ENCODE measurements around the gene LEMD1.
"Not testable (repeated sequence)": the region's sequence is repeated elsewhere in the genome, so short reads cannot be mapped to it uniquely, and the experiment has no call there.

Gene LEMD1

GRCh38 chr1:205446828-205447227 lies 25.0 kb upstream of the LEMD1 start:
- DNase-seq, result no peak

- no peak for DNase-seq
Observed at GRCh38 chr1:205445646-205445935, 23.7 kb upstream of the LEMD1 start.

- peak in 10 of 14 donors; percentile 26 to 98 (median 64) for DNase-seq
Observed at GRCh38 chr1:205444931-205445645, 23.2 kb upstream of the LEMD1 start.

GRCh38 chr1:205444300-205444930 lies 22.6 kb upstream of the LEMD1 start:
- no peak for DNase-seq

- peak in 1 of 14 donors; percentile 72 for DNase-seq
Observed at GRCh38 chr1:205443585-205444299, 21.9 kb upstream of the LEMD1 start.

- DNase-seq, result no peak
Observed at GRCh38 chr1:205442051-205442725, 20.3 kb upstream of the LEMD1 start.

- no peak for DNase-seq
Observed at GRCh38 chr1:205441716-205442050, 19.8 kb upstream of the LEMD1 start.

- DNase-seq, result no peak
Observed at GRCh38 chr1:205441318-205441633, 19.4 kb upstream of the LEMD1 start.

- peak in 7 of 14 donors; percentile 13 to 87 (median 31) for DNase-seq
Observed at GRCh38 chr1:205440476-205441317, 18.8 kb upstream of the LEMD1 start.

GRCh38 chr1:205440121-205440475 lies 18.2 kb upstream of the LEMD1 start:
- no peak for DNase-seq

GRCh38 chr1:205438213-205439158 lies 16.6 kb upstream of the LEMD1 start:
- DNase-seq, result peak in 11 of 14 donors; percentile 29 to 69 (median 34)

- DNase-seq, result no peak
Observed at GRCh38 chr1:205437570-205437969, 15.7 kb upstream of the LEMD1 start.

- DNase-seq, result no peak
Observed at GRCh38 chr1:205436776-205437410, 15.0 kb upstream of the LEMD1 start.

- peak in 2 of 14 donors; percentile 25 to 97 for DNase-seq
Observed at GRCh38 chr1:205435578-205436573, 14.0 kb upstream of the LEMD1 start.

GRCh38 chr1:205434738-205435137 lies 12.9 kb upstream of the LEMD1 start:
- DNase-seq, result no peak

- DNase-seq, result not testable (repeated sequence)
Observed at GRCh38 chr1:205432692-205433091, 10.8 kb upstream of the LEMD1 start.

GRCh38 chr1:205432116-205432515 lies 10.3 kb upstream of the LEMD1 start:
- DNase-seq, result no peak

GRCh38 chr1:205430696-205431305 lies 8.9 kb upstream of the LEMD1 start:
- peak in 9 of 14 donors; percentile 13 to 62 (median 42) for DNase-seq
